ENCODE measurements around the gene ARPC5L. TPM values are rescaled to one million over a fixed set of nuclear protein-coding genes. Genes with fewer than 3 reads are reported as not detected.
A peak's percentile ranks its signal among the peaks of the same experiment; 100 is the strongest.

Gene ARPC5L
- total and polyA plus RNA-seq, 2 of the 13 experiments (the other 11 are each of a cell fraction or from before 2014, with no cell fraction given): 29.9 to 33.8 TPM

DNA sequence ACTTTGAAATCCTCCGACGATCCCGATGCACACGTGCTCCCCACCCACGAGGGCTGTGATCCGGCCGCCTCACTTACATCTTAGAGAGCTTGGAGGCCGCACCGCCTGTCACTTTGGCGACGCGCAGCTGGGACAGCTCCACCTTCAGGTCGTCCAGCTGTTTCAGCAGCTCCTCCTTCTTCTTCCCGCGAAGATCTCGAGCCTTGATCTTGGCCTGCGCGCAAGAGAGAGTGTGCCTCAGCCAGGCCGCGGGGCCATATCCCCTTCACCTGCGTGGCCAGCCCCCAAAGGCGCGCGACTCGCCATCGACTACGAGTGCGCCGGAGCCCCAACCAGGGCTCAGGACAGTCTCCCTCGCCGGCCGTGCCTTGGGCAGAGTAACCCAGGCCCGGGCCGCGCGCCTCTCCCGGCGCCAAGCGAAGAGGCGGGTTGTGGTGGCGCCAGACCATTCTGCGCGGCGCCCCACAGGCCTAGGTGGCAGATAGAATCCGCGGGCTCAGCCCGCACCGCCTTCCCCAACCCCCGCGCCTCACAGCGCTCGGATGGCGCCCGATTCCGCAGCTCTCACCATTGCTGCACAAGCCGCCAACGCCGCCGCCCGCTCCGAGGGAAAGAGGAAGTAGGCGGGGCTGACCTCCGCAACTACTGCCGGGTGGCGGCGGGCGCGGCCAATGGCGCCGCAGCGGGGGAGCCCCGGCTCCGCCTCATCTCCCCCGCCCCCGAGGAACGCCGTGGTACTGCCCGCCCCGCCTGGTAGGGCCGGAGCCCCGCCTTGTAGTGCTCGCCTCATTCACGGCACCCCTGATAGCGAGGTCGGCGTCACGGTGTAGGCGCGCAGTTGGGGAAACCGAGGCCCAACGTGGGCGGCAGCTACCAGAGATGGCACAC lies at the start of gene ARPC5L, which contains the start of gene RPL35 (continued):
- TF ChIP-seq MXI1 (IDR thresholded peaks at IDR 0.05; ENCODE audit: borderline replicate concordance, low read depth, low read length) (peak; percentile 72; the same call in 1 of the 3 replicates), PCBP1 (IDR thresholded peaks at IDR 0.05; ENCODE audit: borderline replicate concordance, low read depth, low read length) (no peak), RFXAP (CRISPR knock-in tag; IDR thresholded peaks at IDR 0.05; ENCODE audit: borderline replicate concordance) (peak; percentile 8; the same call in 1 of the 2 replicates), HOXA9 (CRISPR knock-in tag; IDR thresholded peaks at IDR 0.05; ENCODE audit: borderline replicate concordance) (0 out of 2 replicates have a peak, but pooled peaks have one; percentile 24), MED8 (CRISPR knock-in tag; IDR thresholded peaks at IDR 0.05; ENCODE audit: insufficient replicate concordance) (peak; percentile 42), ZNF446 (CRISPR knock-in tag; IDR thresholded peaks at IDR 0.05) (peak; percentile 59; the same call in 1 of the 2 replicates), ZNF598 (CRISPR knock-in tag; IDR thresholded peaks at IDR 0.05; ENCODE audit: borderline replicate concordance) (peak; percentile 92), ZNF784 (CRISPR knock-in tag; IDR thresholded peaks at IDR 0.05; ENCODE audit: borderline replicate concordance) (peak; percentile 84), SAFB2 (CRISPR knock-in tag; IDR thresholded peaks at IDR 0.05; ENCODE audit: borderline replicate concordance, low read depth) (peak; percentile 56; the same call in 1 of the 2 replicates), NFE2L1 (CRISPR knock-in tag; IDR thresholded peaks at IDR 0.05; ENCODE audit: borderline replicate concordance) (no peak), SMAD3 (CRISPR knock-in tag; IDR thresholded peaks at IDR 0.05) (peak; percentile 37; the same call in 1 of the 2 replicates), CHCHD3 (CRISPR knock-in tag; IDR thresholded peaks at IDR 0.05) (peak; percentile 84), TOE1 (CRISPR knock-in tag; IDR thresholded peaks at IDR 0.05) (no peak; the same call in 1 of the 2 replicates)
- TF ChIP-seq, protein P1, sequence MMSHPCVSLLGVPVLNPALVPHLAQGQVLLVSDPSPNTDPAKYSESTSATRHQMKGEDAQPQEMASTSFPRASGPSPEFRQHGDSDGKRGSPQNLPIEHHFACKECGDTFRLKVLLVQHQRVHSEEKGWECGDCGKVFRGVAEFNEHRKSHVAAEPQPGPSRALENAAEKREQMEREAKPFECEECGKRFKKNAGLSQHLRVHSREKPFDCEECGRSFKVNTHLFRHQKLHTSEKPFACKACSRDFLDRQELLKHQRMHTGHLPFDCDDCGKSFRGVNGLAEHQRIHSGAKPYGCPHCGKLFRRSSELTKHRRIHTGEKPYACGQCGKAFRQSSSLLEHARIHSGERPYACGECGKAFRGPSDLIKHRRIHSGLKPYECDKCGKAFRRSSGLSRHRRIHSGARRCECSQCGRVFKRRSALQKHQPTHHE (CRISPR knock-in tag; IDR thresholded peaks at IDR 0.05; ENCODE audit: borderline replicate concordance): peak; percentile 81; the same call in 1 of the 2 replicates
- TF ChIP-seq, protein P2, sequence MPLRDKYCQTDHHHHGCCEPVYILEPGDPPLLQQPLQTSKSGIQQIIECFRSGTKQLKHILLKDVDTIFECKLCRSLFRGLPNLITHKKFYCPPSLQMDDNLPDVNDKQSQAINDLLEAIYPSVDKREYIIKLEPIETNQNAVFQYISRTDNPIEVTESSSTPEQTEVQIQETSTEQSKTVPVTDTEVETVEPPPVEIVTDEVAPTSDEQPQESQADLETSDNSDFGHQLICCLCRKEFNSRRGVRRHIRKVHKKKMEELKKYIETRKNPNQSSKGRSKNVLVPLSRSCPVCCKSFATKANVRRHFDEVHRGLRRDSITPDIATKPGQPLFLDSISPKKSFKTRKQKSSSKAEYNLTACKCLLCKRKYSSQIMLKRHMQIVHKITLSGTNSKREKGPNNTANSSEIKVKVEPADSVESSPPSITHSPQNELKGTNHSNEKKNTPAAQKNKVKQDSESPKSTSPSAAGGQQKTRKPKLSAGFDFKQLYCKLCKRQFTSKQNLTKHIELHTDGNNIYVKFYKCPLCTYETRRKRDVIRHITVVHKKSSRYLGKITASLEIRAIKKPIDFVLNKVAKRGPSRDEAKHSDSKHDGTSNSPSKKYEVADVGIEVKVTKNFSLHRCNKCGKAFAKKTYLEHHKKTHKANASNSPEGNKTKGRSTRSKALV (CRISPR knock-in tag; IDR thresholded peaks at IDR 0.05): peak; percentile 90
- TF ChIP-seq, protein P3, sequence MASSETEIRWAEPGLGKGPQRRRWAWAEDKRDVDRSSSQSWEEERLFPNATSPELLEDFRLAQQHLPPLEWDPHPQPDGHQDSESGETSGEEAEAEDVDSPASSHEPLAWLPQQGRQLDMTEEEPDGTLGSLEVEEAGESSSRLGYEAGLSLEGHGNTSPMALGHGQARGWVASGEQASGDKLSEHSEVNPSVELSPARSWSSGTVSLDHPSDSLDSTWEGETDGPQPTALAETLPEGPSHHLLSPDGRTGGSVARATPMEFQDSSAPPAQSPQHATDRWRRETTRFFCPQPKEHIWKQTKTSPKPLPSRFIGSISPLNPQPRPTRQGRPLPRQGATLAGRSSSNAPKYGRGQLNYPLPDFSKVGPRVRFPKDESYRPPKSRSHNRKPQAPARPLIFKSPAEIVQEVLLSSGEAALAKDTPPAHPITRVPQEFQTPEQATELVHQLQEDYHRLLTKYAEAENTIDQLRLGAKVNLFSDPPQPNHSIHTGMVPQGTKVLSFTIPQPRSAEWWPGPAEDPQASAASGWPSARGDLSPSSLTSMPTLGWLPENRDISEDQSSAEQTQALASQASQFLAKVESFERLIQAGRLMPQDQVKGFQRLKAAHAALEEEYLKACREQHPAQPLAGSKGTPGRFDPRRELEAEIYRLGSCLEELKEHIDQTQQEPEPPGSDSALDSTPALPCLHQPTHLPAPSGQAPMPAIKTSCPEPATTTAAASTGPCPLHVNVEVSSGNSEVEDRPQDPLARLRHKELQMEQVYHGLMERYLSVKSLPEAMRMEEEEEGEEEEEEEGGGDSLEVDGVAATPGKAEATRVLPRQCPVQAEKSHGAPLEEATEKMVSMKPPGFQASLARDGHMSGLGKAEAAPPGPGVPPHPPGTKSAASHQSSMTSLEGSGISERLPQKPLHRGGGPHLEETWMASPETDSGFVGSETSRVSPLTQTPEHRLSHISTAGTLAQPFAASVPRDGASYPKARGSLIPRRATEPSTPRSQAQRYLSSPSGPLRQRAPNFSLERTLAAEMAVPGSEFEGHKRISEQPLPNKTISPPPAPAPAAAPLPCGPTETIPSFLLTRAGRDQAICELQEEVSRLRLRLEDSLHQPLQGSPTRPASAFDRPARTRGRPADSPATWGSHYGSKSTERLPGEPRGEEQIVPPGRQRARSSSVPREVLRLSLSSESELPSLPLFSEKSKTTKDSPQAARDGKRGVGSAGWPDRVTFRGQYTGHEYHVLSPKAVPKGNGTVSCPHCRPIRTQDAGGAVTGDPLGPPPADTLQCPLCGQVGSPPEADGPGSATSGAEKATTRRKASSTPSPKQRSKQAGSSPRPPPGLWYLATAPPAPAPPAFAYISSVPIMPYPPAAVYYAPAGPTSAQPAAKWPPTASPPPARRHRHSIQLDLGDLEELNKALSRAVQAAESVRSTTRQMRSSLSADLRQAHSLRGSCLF (CRISPR knock-in tag; IDR thresholded peaks at IDR 0.05; ENCODE audit: borderline replicate concordance): 0 out of 2 replicates have a peak, but pooled peaks have one; percentile 90
- TF ChIP-seq, protein P4, sequence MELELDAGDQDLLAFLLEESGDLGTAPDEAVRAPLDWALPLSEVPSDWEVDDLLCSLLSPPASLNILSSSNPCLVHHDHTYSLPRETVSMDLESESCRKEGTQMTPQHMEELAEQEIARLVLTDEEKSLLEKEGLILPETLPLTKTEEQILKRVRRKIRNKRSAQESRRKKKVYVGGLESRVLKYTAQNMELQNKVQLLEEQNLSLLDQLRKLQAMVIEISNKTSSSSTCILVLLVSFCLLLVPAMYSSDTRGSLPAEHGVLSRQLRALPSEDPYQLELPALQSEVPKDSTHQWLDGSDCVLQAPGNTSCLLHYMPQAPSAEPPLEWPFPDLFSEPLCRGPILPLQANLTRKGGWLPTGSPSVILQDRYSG (CRISPR knock-in tag; IDR thresholded peaks at IDR 0.05): no peak
